GM21529 (cell line): Measurements from ENCODE around the gene MFSD8.
"Not testable (repeated sequence)": the region's sequence is repeated elsewhere in the genome, so short reads cannot be mapped to it uniquely, and the experiment has no call there.

Experiments used
- ATAC-seq: cut with Tn5 transposase; IDR thresholded peaks from one replicate; pipeline ENCODE4 v1.9.1; 2021; ENCODE audit not compliant: unreplicated experiment

MFSD8 gene

DNA sequence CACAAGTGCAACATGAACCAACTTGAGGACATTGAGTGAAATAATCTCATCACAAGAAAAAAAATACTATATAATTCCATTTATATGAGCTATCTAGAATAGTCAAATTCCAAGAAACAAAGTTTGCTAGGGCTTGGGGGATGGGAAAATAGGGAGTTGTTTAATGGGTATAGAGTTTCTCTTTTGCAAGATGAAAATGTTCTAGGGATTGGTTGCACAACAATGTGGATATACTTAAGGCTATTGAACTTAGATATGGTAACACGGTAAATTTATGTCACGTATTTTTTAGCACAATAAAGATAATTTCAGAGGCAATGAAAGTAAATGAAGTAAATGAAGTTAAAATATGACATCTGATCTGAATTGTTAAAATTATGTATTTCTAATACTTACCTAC, 7.9 kb downstream of the MFSD8 start:
- no peak for ATAC-seq

DNA sequence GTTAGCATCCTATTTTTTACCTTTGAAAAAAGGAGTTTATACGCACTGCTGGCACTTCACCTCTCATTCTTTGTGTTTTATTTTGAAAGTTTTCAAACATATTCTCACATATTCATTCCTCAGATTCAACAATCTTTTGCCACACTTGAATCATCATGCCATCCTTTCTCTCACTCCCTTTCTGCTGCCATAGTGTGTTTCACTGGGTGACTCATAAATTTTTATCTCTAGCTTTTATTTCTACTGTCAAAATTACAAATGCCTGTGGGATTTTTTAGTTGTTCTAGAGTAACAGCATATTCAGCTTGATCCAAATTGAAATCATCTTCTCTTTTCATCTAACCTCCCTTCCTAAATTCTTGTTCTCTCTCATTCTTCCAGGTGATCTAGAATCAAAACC, 28.0 kb downstream of the MFSD8 start:
- no peak for ATAC-seq

DNA sequence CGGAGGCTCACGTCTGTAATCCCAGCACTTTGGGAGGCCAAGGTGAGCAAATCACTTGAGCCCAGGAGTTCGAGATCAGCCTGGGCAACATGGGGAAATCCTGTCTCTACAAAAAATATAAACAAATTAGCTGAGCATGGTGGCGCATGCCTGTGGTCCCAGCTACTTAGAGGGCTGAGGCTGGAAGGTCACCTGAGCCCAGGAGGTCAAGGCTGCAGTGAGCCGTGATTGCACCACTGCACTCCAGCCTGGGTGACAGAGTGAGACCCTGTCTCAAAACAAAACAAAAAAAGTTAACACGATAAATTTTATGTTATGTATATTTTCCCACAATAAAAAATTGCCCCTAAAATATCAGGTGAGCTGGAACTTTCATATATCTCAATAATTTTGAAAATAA, 33.1 kb downstream of the MFSD8 start:
- ATAC-seq, result not testable (repeated sequence)

DNA sequence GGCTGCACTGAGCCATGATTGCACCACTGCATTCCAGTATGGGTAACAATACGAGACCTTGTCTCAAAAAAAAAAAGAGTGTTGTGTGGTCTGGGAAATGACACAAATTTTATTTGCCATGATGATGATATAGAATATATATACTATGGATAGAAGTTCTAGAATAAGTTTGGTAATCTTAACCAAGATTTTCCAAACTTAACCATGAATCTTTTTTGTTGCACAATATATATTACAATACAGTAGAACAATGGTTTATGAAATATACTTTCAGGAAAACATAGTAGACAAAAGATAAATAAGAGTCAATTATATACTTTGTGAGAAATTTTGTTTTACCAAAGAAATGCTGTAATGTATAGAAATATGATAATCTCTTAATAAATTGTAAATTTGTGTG, 34.8 kb downstream of the MFSD8 start:
- ATAC-seq, result no peak

DNA sequence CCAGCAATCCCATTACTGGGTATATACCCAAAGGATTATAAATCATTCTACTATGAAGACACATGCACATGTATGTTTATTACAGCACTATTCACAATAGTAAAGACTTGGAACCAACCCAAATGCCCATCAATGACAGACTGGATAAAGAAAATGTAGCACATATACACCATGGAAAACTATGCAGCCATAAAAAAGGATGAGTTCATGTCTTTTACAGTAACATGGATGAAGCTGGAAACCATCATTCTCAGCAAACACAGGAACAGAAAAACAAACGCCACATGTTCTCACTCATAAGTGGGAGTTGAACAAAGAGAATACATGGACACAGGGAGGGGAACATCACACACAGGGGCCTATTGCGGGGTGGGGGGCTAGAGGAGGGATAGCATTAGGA, 39.3 kb downstream of the MFSD8 start:
- ATAC-seq, result not testable (repeated sequence)

DNA sequence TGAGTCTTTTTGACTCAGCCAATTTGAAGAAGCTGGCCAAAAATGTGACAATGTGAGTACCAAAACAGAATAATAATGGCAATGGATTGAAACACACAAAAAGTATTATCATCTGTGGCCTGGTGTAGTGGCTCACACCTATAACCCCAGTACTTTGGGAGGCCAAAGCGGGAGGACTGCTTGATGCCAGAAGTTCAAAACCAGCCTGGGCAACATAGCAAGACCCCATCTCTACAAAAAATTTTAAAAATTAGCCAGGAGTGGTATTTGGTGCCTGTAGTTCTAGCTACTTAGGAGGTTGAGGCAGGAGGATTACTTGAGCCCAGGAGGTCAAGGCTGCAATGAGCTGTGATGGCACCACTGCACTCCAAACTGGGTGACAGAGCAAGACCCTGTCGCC, 42.7 kb downstream of the MFSD8 start:
- ATAC-seq, result no peak

DNA sequence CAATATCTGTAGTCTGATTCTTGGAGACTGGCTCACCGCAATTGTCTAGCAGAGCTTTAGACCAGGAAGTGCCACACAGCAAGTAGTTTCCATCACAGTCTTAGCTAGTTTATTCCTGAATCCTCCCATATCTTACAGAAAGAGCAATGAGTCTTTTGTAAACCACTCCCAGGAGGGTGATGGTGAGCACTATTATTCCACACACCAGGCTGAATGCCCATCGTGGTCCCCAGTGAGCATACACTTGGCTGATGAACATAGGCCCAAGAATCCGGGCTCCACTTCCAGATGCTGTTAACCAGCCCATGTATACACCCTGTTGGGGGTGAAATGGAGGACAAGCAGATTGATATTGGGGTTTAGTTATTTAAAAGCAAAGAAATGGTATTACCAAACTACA, 44.5 kb downstream of the MFSD8 start:
- ATAC-seq, result no peak

DNA sequence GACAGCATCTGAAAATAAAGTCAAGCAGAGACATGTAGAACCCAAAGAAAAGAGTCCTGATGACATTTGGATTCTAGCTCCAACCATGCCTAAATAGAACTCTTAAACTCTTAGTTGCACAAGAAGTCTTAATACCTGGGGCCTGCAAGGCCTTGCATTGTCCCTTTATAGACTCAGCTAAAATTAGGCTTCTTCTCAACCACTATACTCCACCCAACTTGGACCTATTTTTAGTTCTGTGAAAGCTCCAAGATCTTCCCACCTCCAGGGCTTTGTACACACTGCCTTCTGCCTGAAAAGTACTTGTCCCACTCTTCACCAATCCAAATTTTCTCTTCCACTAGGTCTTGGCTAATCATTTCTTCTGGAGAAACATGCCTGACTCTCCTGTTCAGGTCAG, 47.8 kb downstream of the MFSD8 start:
- ATAC-seq, result no peak

DNA sequence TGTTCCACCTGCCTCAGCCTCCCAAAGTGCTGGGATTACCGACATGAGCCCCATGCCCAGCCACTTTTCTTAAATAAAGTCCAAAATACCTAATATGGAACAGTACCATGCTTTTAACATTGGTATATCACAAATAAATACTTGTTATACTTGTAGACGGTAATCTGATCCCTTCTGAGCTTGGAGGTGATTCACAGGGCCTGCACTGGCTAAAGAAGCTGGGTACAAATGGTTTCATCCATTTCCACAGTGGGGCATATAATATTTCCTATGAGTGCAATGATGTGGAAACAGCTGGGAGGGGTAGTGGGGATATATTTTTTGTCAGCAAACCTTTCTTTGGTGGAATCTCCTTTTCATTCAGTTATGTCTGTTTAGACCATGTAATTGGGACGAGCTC, 48.5 kb downstream of the MFSD8 start:
- no peak for ATAC-seq

DNA sequence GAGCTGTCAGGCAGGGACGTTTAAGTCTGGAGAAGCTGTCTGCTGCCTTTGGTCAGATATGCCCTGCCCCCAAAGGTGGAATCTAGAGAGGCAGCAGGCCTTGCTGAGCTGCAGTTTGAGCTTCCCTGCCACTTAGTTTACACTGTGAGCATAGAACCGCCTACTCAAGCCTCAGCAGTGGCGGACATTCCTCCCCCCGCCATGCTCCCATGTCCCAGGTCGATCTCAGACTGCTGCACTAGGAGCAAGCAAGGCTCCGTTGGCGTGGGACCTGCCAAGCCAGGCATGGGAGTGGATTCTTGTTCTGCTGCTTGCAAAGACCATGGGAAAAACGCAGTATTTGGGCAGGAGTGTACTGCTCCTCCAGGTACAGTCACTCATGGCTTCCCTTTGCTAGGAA, 59.9 kb downstream of the MFSD8 start:
- no peak for ATAC-seq

DNA sequence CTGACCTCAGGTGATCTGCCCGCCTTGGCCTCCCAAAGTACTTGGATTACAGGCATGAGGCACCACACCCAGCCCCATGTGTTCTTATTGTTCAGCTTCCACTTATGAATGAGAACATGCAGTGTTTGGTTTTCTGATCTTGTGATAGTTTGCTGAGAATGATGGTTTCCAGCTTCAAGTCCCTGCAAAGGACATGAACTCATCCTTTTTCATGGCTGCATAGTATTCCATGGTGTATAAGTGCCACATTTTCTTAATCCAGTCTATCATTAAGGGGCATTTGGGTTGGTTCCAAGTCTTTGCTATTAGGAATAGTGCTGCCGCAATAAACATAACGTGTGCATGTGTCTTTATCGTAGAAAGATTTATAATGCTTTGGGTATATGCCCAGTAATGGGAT, 65.3 kb downstream of the MFSD8 start:
- ATAC-seq, result not testable (repeated sequence)

DNA sequence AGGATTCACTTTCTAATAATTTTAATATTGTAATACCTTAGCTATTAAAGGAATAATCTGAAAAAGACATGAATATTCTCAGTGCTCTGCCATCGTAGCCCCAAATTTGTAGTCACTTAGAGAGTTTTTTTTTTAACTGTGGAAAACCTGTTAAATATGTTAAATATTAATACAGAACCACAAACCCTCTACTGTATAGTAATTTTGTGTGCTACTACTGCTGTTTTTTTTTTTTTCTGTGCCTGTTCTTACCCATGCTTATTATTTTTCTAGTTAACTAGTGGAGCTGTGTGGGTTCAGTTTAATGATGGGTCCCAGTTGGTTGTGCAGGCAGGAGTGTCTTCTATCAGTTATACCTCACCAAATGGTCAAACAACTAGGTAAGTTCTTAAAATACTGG, 68.4 kb downstream of the MFSD8 start:
- ATAC-seq, result no peak

DNA sequence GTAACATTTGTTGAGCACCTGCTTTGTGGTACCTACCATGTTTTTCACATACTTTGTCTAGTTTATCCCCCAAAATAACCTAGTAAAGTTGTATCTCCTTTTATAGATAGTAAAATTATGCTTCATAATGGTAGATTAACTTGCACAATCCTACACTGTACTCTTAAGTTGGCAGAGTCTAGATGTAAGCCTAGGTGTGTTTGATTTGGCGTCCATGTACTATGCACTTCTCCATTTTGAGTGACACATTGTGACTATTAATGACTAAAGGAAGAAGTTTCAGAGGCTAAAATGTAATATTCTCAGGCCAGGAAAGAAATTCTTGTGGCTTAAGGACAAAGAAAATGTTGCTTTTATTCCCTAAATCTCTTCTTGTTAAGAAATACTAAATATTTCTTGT, 68.9 kb downstream of the MFSD8 start:
- no peak for ATAC-seq

DNA sequence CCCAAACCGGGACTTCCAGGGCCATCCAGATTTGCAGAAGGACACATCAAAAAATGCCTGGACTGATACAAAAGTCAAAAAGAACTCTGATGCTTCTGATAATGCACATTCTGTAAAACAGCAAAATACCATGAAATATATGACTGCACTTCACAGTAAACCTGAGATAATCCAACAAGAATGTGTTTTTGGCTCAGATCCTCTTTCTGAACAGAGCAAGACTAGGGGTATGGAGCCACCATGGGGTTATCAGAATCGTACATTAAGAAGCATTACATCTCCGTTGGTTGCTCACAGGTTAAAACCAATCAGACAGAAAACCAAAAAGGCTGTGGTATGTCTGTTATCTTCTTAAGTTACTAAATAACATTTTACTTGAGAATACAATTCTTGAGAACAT, 75.1 kb downstream of the MFSD8 start:
- ATAC-seq, result no peak

DNA sequence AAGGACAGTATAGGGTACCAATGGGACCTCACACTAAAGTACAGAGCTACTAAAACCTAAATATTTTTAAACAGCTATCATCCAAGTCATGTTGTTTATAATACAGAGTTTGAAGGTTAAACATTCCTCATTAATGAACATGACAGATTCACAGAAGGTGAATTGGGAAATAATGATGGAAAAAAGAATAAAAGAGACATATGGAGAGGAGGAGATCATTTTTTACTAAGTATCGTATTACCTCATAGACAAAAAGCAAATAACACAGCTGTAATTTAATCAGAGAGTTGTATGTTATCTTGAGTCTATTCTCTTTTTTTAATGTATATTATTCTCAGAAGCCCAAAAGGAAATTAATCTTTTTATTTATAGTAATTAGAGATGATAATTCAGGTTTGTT, 76.4 kb downstream of the MFSD8 start:
- ATAC-seq, result no peak

DNA sequence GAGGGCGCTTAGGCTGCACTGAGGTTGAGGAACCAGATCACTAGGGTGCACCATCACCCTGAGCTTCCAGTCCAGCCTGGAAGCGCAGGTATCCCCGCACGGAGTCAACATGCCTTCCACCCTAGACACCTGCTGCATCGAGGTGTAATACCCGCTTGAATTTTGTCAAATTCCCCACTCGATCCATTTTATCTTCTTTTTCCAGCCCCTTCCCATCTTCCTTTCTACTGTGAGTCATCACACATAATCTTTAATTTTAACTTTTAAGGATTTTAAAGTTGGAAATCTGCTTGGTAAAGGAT, 83.5 kb downstream of the MFSD8 start:
- ATAC-seq, result peak; percentile 40

DNA sequence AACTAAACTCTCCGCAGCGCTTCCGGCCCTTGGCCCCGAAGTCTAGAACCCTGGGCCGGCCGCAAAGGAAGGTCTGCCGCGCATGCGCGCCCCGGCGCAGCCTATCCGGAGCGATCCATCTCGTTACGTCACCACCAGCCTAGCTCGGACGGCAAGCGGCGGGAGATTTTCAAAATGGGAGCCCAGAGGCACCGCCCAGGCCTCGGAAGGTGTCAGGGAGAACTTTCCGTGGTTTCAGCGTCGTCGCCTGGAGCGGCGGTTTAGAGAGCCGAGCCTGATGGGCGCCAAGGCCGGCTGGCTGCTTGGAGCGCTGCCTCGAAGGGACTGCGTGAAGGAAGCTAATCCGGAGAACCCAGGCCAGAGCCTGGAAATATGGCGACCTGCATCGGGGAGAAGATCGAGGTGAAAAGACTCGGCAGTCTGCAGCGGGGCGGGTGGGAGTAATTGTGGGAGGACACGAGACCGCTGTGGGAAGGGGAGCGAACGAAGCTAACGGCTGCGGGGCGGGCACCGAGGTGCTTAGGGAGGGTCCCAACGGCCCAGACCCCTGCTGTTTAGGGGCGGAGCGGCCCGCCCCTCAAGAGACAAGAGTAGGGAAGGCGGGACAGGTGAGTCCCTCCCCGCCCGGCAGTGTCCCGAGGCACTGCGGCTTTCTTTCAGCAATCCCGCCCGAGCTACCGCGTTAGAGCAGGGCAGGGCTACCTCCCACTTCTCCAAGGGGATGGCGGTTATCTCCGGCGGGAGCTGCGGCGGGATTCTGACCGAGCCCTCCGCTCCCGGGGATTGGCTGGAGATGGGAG, 84.0 kb downstream of the MFSD8 start, which contains the start of gene PLK4:
TSS of gene PLK4 (plus strand) at position 131 of the 800 bp plus-strand sequence. CDS start at position 373, 242 bp downstream.
- ATAC-seq, result peak; percentile 95

DNA sequence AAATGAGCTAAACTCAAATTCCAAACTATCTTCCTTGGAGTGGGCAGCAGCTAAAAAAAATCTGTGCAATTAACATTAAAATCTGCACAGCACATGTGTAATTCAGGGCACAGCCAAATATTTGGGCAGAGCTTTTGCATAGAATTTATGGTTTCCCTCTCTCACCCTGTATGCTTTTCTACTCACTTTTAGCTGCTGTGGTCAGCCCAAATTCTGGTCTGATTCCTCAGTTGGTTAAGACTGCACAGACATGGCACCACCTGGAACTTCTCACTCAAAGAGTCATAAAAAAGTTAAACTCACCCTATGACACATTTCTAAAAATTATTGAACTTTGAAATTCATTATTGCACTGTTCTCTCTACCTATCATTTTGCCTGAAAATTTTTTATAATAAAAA, 89.2 kb downstream of the MFSD8 start:
- ATAC-seq, result no peak

DNA sequence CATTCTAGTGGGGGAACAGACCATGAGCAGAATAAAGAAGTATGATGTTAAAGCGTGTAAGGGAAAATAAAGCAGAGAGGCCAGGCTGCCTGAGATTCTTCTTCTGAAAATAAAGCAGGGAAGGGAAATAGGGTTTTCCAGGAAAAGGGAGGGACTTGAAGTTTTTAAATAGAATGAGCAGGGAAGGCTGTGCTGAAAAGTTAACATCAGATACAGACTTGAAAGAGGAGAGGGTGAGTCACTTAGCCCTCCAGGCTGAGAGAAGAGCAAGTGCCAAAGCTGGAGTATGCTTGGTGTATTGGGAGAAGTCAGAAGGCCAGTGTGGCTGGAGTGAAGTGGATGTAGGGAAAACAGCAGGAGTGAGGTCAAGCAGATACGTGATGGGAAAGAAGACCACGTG, 94.3 kb downstream of the MFSD8 start:
- no peak for ATAC-seq

DNA sequence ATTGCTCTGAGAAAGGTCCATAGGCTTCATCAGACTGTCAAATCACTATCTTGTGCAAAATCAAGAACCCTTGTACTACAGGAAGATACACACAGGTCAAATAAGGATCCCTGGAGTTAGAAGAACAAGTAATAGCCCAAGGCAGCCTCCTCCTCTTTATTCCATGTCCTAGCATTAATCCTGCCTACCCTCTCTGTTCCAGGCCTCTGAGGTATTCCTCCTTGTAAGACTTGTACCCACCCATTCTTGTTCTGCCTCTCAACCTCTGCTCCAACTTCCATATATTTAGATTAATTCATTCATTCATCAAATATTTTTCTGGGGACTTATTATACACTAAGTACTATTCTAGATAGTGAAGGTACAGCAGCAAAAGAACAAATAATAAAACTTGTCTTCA, 94.7 kb downstream of the MFSD8 start:
- no peak for ATAC-seq

DNA sequence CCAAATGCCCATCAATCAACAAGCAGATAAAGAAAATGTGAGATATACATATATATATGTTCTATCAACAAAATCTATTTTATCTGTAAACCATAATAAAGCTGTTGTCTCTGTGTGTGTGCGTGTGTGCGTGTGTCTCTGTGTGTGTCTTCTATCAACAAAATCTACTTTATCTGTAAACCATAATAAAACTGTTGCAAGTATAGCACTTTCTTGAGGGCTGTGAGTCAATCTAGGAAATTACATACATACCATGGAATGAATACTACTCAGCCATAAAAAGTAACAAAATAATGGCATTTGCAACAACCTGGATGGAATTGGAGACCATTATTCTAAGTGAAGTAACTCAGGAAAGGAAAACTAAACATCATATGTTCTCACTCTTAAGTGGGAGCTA, 96.8 kb downstream of the MFSD8 start:
- ATAC-seq, result no peak
